HG02970 (cell line): ENCODE data around the gene TMEM106B.
"Not testable (repeated sequence)": the region's sequence is repeated elsewhere in the genome, so short reads cannot be mapped to it uniquely, and the experiment has no call there.

Experiments used
- ATAC-seq: cut with Tn5 transposase; IDR thresholded peaks from one replicate; pipeline ENCODE4 v1.9.1; 2021; ENCODE audit warnings: mild to moderate bottlenecking, moderate library complexity, moderate number of reproducible peaks; ENCODE audit not compliant: unreplicated experiment, low FRiP score

The TMEM106B gene

GRCh38 chr7:12225017-12225416, 13.9 kb downstream of the TMEM106B start:
- not testable (repeated sequence) for ATAC-seq

- ATAC-seq, result no peak
These were observed 15.7 kb downstream of the TMEM106B start for GRCh38 chr7:12226756-12227155.

GRCh38 chr7:12228024-12228423, 16.9 kb downstream of the TMEM106B start:
- ATAC-seq, result no peak

- ATAC-seq, result no peak
These were observed 18.0 kb downstream of the TMEM106B start for GRCh38 chr7:12229046-12229445.

- no peak for ATAC-seq
These were observed 20.0 kb downstream of the TMEM106B start for GRCh38 chr7:12231097-12231496.

GRCh38 chr7:12233175-12233574, 22.1 kb downstream of the TMEM106B start:
- no peak for ATAC-seq

GRCh38 chr7:12234334-12234865, 23.3 kb downstream of the TMEM106B start:
- ATAC-seq, result no peak

GRCh38 chr7:12235970-12236369, 24.9 kb downstream of the TMEM106B start:
- ATAC-seq, result no peak

- no peak for ATAC-seq
These were observed 25.9 kb downstream of the TMEM106B start for GRCh38 chr7:12237007-12237406.

- no peak for ATAC-seq
These were observed 28.7 kb downstream of the TMEM106B start for GRCh38 chr7:12239806-12240205.

- ATAC-seq, result no peak
These were observed 33.0 kb downstream of the TMEM106B start for GRCh38 chr7:12244129-12244528.

GRCh38 chr7:12244694-12245093, 33.6 kb downstream of the TMEM106B start:
- ATAC-seq, result no peak

GRCh38 chr7:12249706-12250105, 38.6 kb downstream of the TMEM106B start:
- no peak for ATAC-seq

GRCh38 chr7:12250232-12250631, 39.1 kb downstream of the TMEM106B start:
- no peak for ATAC-seq

- ATAC-seq, result no peak
These were observed 45.0 kb downstream of the TMEM106B start for GRCh38 chr7:12256090-12256489.

- peak; percentile 100 for ATAC-seq
These were observed 46.5 kb downstream of the TMEM106B start for GRCh38 chr7:12257582-12257981.

- ATAC-seq, result no peak
These were observed 47.0 kb downstream of the TMEM106B start for GRCh38 chr7:12258074-12258473.

GRCh38 chr7:12267542-12267941, 56.4 kb downstream of the TMEM106B start:
- no peak for ATAC-seq

GRCh38 chr7:12269100-12269895, 58.2 kb downstream of the TMEM106B start:
- ATAC-seq, result no peak

- no peak for ATAC-seq
These were observed 69.9 kb downstream of the TMEM106B start for GRCh38 chr7:12281038-12281437.

GRCh38 chr7:12287901-12288300, 76.8 kb downstream of the TMEM106B start:
- no peak for ATAC-seq

- no peak for ATAC-seq
These were observed 78.9 kb downstream of the TMEM106B start for GRCh38 chr7:12289996-12290395.
